ENCODE data around the gene APPBP2.
"Not testable (repeated sequence)": the region's sequence is repeated elsewhere in the genome, so short reads cannot be mapped to it uniquely, and the experiment has no call there.

APPBP2 gene

DNA sequence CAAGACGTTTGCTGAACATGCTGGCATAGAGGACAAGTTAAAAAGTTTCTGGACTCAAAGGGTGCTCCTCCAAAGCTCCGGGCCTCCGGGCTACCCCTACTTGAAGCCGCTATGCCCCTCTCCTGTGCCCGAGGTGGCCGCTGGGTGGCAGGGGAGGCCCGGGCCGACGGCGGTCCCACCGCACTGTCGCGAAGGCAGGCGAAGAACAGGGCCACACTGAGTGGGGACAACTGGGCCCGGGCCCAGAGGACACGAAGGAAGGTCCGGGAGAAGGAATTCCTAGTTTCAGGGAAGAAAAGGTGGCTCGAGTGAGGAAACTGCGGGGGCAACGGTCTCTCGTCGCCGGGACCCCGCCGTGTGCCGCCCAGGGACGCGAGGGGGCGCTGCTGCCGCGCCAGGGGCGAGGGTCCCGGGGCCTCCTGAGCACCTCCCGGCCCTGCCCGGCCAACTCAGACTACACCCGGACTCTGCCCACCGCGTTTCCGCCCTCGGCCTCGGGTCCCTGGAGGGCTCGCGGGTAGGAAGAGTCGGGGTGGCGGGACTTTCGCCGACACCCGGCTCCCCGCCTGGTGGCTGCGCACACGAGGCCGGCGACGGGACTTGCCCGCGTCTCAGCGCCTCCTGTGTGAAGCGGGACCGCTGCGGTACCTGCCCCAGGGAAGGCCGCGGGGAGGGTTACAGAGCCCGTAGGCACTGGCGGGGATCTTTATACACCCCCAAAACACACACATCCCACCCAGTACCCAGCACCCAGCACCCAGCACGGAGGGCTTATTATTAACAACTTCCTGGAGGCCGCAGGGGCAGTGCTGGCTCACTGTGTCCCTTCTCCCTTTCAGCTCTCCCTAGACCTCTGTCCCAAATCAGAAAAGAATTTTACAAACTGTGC lies 104.5 kb downstream of the APPBP2 start:
- TF ChIP-seq, protein P1, sequence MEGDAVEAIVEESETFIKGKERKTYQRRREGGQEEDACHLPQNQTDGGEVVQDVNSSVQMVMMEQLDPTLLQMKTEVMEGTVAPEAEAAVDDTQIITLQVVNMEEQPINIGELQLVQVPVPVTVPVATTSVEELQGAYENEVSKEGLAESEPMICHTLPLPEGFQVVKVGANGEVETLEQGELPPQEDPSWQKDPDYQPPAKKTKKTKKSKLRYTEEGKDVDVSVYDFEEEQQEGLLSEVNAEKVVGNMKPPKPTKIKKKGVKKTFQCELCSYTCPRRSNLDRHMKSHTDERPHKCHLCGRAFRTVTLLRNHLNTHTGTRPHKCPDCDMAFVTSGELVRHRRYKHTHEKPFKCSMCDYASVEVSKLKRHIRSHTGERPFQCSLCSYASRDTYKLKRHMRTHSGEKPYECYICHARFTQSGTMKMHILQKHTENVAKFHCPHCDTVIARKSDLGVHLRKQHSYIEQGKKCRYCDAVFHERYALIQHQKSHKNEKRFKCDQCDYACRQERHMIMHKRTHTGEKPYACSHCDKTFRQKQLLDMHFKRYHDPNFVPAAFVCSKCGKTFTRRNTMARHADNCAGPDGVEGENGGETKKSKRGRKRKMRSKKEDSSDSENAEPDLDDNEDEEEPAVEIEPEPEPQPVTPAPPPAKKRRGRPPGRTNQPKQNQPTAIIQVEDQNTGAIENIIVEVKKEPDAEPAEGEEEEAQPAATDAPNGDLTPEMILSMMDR (IDR thresholded peaks at IDR 0.05; ENCODE audit: low read depth, low read length): peak; percentile 81
- DNase-seq (ENCODE audit: extremely low read depth, low read depth): no peak

DNA sequence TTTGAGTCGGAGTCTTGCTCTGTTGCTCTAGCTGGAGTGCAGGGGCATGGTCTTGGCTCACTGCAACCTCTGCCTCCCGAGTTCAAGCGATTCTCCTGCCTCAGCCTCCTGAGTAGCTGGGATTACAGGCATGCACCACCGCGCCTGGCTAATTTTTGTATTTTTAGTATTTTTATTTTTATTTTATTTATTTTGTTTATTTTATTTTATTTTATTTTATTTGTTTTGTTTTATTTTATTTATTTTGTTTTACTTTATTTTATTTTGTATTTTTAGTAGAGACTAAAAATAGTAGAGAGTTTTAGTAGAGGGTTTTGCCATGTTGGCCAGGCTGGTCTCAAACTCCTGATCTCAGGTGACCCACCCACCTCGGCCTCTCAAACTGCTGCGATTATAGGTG lies 106.2 kb downstream of the APPBP2 start:
- DNase-seq (ENCODE audit: extremely low read depth, low read depth): not testable (repeated sequence)

DNA sequence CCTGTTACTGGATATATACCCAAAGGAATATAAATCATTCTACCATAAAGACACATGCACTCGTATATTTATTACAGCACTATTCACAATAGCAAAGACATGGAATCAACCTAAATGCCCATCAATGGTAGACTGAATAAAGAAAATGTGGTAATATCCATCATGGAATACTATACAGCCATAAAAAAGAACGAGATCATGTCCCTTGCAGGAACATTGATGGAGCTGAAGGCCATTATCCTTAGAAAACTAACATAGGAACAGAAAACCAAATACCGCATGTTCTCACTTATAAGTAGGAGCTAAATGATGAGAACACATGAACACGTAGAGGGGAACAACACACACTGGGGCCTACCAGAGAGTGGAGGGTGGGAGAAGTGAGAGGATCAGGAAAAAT lies 107.0 kb downstream of the APPBP2 start:
- DNase-seq (ENCODE audit: extremely low read depth, low read depth): not testable (repeated sequence)

DNA sequence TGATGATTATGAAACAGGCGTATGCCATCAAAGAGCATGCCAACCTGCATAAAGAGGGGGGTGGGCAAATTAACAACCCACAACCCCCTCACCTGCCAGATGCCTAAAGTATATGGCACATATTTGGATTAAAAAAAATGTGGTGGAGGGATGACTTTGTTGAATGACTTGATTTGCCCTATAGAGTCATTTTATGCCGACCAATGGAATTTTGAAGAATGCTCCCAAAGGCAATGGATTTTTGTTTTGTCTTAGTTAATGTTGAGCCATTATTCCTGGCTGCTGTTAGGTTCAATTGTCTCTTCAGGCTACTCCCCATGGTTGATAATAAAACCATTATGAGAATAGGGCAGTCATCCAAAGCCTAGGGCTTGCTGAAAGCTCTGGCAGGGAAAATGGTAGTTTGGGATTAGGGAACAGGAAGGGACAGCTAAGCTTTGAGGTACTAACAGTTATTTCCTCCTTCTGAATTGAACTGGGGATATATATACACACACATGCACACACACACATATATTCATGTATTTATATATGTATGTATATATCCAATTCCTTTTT lies 109.6 kb downstream of the APPBP2 start:
- DNase-seq (ENCODE audit: extremely low read depth, low read depth): no peak
- TF ChIP-seq, protein P1 (IDR thresholded peaks at IDR 0.05; ENCODE audit: low read depth, low read length): no peak

DNA sequence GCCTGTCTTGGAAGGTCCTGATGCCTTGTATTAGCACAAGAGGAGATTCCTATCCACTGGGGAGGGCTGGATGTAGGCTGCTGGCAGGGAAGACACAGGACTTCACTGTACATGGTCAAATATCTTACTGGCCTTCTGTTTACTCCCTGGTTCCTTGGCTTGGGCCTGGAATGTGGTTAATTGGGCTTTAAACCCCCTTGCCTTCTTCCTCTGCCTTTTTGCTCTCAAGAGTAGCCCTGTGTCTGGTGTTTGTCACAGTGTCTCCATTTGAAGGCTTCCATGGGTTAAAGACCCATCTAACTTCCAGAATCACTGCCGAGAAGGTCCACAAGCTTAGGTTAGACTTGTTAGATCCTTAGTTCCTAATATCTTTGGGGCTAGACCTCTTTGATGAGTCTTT lies 110.9 kb downstream of the APPBP2 start:
- no peak for DNase-seq (ENCODE audit: extremely low read depth, low read depth)
- TF ChIP-seq, protein P1 (IDR thresholded peaks at IDR 0.05; ENCODE audit: low read depth, low read length): no peak

DNA sequence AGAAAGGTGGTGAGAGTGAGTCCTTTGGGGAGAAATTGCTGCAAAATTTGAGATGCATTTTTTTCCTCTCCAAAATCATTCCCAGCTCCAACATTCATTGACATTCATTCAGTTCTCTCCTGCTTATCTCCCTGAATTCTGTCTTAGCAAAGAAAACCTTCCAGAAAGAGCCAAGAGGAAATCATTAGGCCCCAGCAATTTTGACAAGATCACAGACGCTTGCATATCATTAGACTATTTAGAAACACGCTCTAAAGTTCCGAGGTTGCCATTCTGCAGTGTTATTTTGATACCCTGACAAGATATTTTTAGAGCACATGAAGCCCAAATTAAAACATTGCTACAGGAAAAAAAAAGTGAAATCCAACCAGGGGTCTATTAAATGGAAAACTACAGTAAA lies 113.3 kb downstream of the APPBP2 start:
- TF ChIP-seq, protein P1 (IDR thresholded peaks at IDR 0.05; ENCODE audit: low read depth, low read length): no peak

DNA sequence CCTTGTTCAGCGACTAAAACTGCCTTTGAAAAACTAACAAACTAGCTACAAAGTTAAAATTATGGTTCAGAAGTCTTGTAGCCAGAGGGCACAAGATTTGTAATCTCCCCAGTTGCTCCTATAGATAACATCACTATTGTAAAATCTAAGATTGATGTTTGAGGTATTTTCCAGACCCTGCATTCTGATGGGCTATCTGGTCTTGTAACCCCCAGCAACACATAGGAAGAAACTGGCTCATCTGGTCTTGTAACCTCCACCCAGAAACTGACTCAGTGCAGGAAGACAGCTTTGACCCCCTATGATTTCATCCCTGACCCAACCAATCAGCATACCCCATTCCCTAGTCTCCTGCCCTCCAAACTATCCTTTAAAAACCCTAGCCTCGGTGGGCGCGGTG lies 116.0 kb downstream of the APPBP2 start:
- no peak for DNase-seq (ENCODE audit: extremely low read depth, low read depth)
- TF ChIP-seq, protein P1 (IDR thresholded peaks at IDR 0.05; ENCODE audit: low read depth, low read length): no peak

More for the DNA sequence above, 113.3 kb downstream of the APPBP2 start:
- DNase-seq (ENCODE audit: extremely low read depth, low read depth): no peak

DNA sequence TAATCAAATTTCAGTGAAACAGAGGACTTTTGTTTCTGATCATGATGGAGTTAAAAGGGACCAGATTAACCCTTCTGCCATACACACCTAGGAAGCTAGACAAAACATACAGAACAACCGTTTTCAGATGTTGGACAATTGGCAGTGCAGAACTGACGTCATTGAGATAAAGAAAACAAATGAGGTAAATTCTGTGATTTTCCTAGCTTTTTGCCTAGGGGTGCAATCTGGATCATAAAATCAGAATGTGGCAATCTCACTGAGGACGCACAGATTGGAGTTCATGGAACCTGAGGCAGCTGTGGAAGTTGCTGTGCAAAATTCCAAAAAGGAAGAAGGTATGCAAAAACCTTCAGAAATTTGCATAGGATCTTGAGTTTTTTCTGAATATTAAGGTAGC lies 119.2 kb downstream of the APPBP2 start:
- TF ChIP-seq, protein P1 (IDR thresholded peaks at IDR 0.05; ENCODE audit: low read depth, low read length): no peak
- DNase-seq (ENCODE audit: extremely low read depth, low read depth): no peak

Measured in AG09319 (cell line).